HUES6 (cell line): Measurements from ENCODE around the gene UBR3.
A peak's percentile ranks its signal among the peaks of the same experiment; 100 is the strongest.
"Not testable (repeated sequence)": the region's sequence is repeated elsewhere in the genome, so short reads cannot be mapped to it uniquely, and the experiment has no call there.

ENCODE experiments used
- H3K27ac ChIP-seq: 2 replicates; pipeline ENCODE4 v1.7.0; 2013; ENCODE audit warnings: low read depth, mild to moderate bottlenecking, low read length, inconsistent platforms
- H3K27me3 ChIP-seq: 2 replicates; pipeline ENCODE4 v1.6.1; 2013; ENCODE audit warnings: low read length; ENCODE audit not compliant: control insufficient read depth, insufficient read depth
- H3K36me3 ChIP-seq: 2 replicates; pipeline ENCODE4 v1.6.1; 2013; ENCODE audit warnings: low read length; ENCODE audit not compliant: control insufficient read depth, insufficient read depth
- H3K4me1 ChIP-seq: 2 replicates; pipeline ENCODE4 v1.6.1; 2013; ENCODE audit warnings: low read length; ENCODE audit not compliant: control insufficient read depth, insufficient read depth
- H3K4me3 ChIP-seq: 2 replicates; pipeline ENCODE4 v1.5.1; 2013; ENCODE audit warnings: low read depth, low read length
- H3K9ac ChIP-seq: one replicate; pipeline ENCODE4 v1.6.1; 2013; ENCODE audit warnings: mild to moderate bottlenecking, low read length
- H3K9me3 ChIP-seq: 2 replicates; pipeline ENCODE4 v1.6.1; 2013; ENCODE audit warnings: low read depth, low read length; ENCODE audit not compliant: control insufficient read depth, insufficient read depth

UBR3 gene

GRCh38 chr2:169906731-169907130, 79.5 kb downstream of the UBR3 start:
- Histone ChIP-seq H3K9me3 (no peaks in the 10 kb centered on the region), H3K27me3 (no peaks in the 10 kb centered on the region), H3K4me1 (no peaks in the 10 kb centered on the region), H3K4me3 (no peak overlapping the region), H3K36me3 (peaks cover 6% of the 10 kb centered on the region; the same call in 1 of the 2 replicates), H3K27ac (no peak overlapping the region), H3K9ac (no peak overlapping the region)

GRCh38 chr2:169909376-169909775, 82.1 kb downstream of the UBR3 start:
- H3K36me3 ChIP-seq: peaks cover 6% of the 10 kb centered on the region; the same call in 1 of the 2 replicates
- H3K9me3 ChIP-seq: no peaks in the 10 kb centered on the region
- no peak overlapping the region for H3K27ac ChIP-seq
- H3K4me1 ChIP-seq: no peaks in the 10 kb centered on the region
- H3K4me3 ChIP-seq: no peak overlapping the region
- no peak overlapping the region for H3K9ac ChIP-seq
- H3K27me3 ChIP-seq: no peaks in the 10 kb centered on the region

- Histone ChIP-seq H3K9me3 (no peaks in the 10 kb centered on the region), H3K36me3 (peaks cover 9% of the 10 kb centered on the region; the same call in 1 of the 2 replicates), H3K4me3 (no peak overlapping the region), H3K9ac (no peak overlapping the region), H3K4me1 (no peaks in the 10 kb centered on the region), H3K27ac (no peak overlapping the region), H3K27me3 (no peaks in the 10 kb centered on the region)
Observed at GRCh38 chr2:169910109-169910799, 83.0 kb downstream of the UBR3 start.

GRCh38 chr2:169911119-169911518, 83.9 kb downstream of the UBR3 start:
- Histone ChIP-seq H3K4me3 (no peak overlapping the region), H3K9ac (no peak overlapping the region), H3K27me3 (no peaks in the 10 kb centered on the region), H3K9me3 (no peaks in the 10 kb centered on the region), H3K36me3 (peaks cover 5% of the 10 kb centered on the region; the same call in 1 of the 2 replicates), H3K4me1 (no peaks in the 10 kb centered on the region), H3K27ac (no peak overlapping the region)

- H3K4me3 ChIP-seq: no peak overlapping the region
- no peaks in the 10 kb centered on the region for H3K27me3 ChIP-seq
- peaks cover 3% of the 10 kb centered on the region; the same call in 1 of the 2 replicates for H3K36me3 ChIP-seq
- H3K9ac ChIP-seq: no peak overlapping the region
- no peaks in the 10 kb centered on the region for H3K4me1 ChIP-seq
- H3K9me3 ChIP-seq: no peaks in the 10 kb centered on the region
- no peak overlapping the region for H3K27ac ChIP-seq
Observed at GRCh38 chr2:169916623-169917022, 89.4 kb downstream of the UBR3 start.

- Histone ChIP-seq H3K36me3 (no peaks in the 10 kb centered on the region; the same call in none of the 2 replicates), H3K9ac (no peak overlapping the region), H3K27ac (no peak overlapping the region), H3K27me3 (no peaks in the 10 kb centered on the region), H3K9me3 (no peaks in the 10 kb centered on the region), H3K4me3 (no peak overlapping the region), H3K4me1 (no peaks in the 10 kb centered on the region)
Observed at GRCh38 chr2:169923977-169924376, 96.7 kb downstream of the UBR3 start.

- H3K27ac ChIP-seq: no peak overlapping the region
- no peak overlapping the region for H3K4me3 ChIP-seq
- H3K27me3 ChIP-seq: no peaks in the 10 kb centered on the region
- no peaks in the 10 kb centered on the region for H3K9me3 ChIP-seq
- no peaks in the 10 kb centered on the region for H3K4me1 ChIP-seq
- no peaks in the 10 kb centered on the region; the same call in none of the 2 replicates for H3K36me3 ChIP-seq
- H3K9ac ChIP-seq: no peak overlapping the region
Observed at GRCh38 chr2:169925968-169926367, 98.7 kb downstream of the UBR3 start.

GRCh38 chr2:169928463-169928864, 101.2 kb downstream of the UBR3 start:
- Histone ChIP-seq H3K4me1 (no peaks in the 10 kb centered on the region), H3K27ac (no peak overlapping the region), H3K27me3 (no peaks in the 10 kb centered on the region), H3K36me3 (no peaks in the 10 kb centered on the region; the same call in none of the 2 replicates), H3K9me3 (no peaks in the 10 kb centered on the region), H3K4me3 (no peak overlapping the region), H3K9ac (no peak overlapping the region)

GRCh38 chr2:169933124-169933711, 106.0 kb downstream of the UBR3 start:
- Histone ChIP-seq H3K36me3 (0 out of 2 replicates have a peak, but pooled peaks cover 3% of the 10 kb centered on the region), H3K27me3 (no peaks in the 10 kb centered on the region), H3K9ac (no peak overlapping the region), H3K27ac (peak overlapping the region; percentile 38; the same call in 1 of the 2 replicates), H3K4me3 (no peak overlapping the region), H3K4me1 (no peaks in the 10 kb centered on the region), H3K9me3 (no peaks in the 10 kb centered on the region)

GRCh38 chr2:169936652-169937051, 109.4 kb downstream of the UBR3 start:
- H3K4me1 ChIP-seq, H3K27me3 ChIP-seq, H3K27ac ChIP-seq, H3K36me3 ChIP-seq, H3K9me3 ChIP-seq, H3K4me3 ChIP-seq, H3K9ac ChIP-seq: not testable (repeated sequence)

GRCh38 chr2:169945515-169945914, 118.3 kb downstream of the UBR3 start:
- H3K4me1 ChIP-seq: no peaks in the 10 kb centered on the region
- H3K4me3 ChIP-seq: no peak overlapping the region
- peaks cover 10% of the 10 kb centered on the region for H3K36me3 ChIP-seq
- H3K9ac ChIP-seq: no peak overlapping the region
- H3K27me3 ChIP-seq: no peaks in the 10 kb centered on the region
- no peak overlapping the region for H3K27ac ChIP-seq
- no peaks in the 10 kb centered on the region for H3K9me3 ChIP-seq
